ENCODE results near the gene ABITRAM. TPM values are rescaled to one million over a fixed set of nuclear protein-coding genes. Genes with fewer than 3 reads are reported as not detected.

ABITRAM gene
- total RNA-seq, 1 experiment from 2014 or later, result 10.9 TPM

DNA sequence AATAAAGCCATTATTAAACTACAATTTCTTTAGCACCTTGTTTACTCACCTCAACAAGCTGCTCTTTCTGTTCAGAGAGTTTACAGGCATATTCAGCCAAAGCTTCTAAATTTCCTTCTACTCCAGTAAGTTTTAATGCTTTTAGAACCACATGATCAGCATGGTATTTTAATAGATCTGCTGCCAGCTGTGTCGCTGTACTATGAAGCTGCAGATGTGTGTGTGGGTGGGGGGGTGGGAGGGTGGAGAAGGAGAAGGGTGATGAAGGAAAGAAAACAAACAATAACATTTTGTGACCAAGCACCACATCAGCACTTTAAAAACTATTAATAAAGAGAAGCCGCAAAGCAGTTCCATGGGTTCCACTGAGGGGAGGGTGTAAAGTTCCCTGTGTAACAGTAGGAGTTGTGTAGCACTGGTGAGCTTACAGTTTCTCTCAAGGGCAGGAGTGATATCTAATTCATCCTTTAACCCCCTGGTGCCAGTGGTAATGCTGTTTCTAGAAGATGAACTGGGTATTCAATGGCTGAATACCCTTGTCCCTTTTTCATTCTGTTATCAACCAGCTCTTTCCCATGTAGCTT lies 38.5 kb downstream of the ABITRAM start:
- H3K9ac ChIP-seq (ENCODE audit: extremely low read depth, insufficient read length, low read length), result no peak overlapping the region
- no peaks in the 10 kb centered on the region for H4K20me1 ChIP-seq (ENCODE audit: control insufficient read depth, insufficient read depth, insufficient read length)
- no peaks in the 10 kb centered on the region for H3K79me2 ChIP-seq (ENCODE audit: insufficient read depth, low read length)
- H3K23ac ChIP-seq (ENCODE audit: insufficient read length, low read depth, low read length), result no peak overlapping the region
- H3K23me2 ChIP-seq (ENCODE audit: insufficient read length, low read depth, low read length, poor library complexity, severe bottlenecking), result no peaks in the 10 kb centered on the region
- H3K9me3 ChIP-seq (ENCODE audit: control insufficient read depth, low read depth, low read length), result no peaks in the 10 kb centered on the region
- H4K8ac ChIP-seq (replicated peaks; ENCODE audit: insufficient read length, low read depth, low read length), result no peak overlapping the region
- no peak overlapping the region for H3K4ac ChIP-seq (ENCODE audit: low read depth, low read length)
- H3K79me1 ChIP-seq (ENCODE audit: insufficient read depth, low read depth, low read length, poor library complexity, severe bottlenecking), result no peaks in the 10 kb centered on the region
- no peak overlapping the region for H4K5ac ChIP-seq (ENCODE audit: insufficient read length, low read depth, low read length)
- no peaks in the 10 kb centered on the region for H3K27me3 ChIP-seq (ENCODE audit: insufficient read depth, low read length)
- no peak overlapping the region for H3K27ac Mint-ChIP-seq
- H2BK20ac ChIP-seq (ENCODE audit: low read depth, low read length, poor library complexity, severe bottlenecking), result no peak overlapping the region
- no peak overlapping the region for H2BK15ac ChIP-seq (ENCODE audit: low read depth, low read length)
- no peak overlapping the region for H2AK5ac ChIP-seq (ENCODE audit: insufficient read length, low read length)
- H3K4me3 Mint-ChIP-seq, result no peak overlapping the region
- TF ChIP-seq, protein P1, sequence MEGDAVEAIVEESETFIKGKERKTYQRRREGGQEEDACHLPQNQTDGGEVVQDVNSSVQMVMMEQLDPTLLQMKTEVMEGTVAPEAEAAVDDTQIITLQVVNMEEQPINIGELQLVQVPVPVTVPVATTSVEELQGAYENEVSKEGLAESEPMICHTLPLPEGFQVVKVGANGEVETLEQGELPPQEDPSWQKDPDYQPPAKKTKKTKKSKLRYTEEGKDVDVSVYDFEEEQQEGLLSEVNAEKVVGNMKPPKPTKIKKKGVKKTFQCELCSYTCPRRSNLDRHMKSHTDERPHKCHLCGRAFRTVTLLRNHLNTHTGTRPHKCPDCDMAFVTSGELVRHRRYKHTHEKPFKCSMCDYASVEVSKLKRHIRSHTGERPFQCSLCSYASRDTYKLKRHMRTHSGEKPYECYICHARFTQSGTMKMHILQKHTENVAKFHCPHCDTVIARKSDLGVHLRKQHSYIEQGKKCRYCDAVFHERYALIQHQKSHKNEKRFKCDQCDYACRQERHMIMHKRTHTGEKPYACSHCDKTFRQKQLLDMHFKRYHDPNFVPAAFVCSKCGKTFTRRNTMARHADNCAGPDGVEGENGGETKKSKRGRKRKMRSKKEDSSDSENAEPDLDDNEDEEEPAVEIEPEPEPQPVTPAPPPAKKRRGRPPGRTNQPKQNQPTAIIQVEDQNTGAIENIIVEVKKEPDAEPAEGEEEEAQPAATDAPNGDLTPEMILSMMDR (conservative IDR thresholded peaks at IDR 0.05), result no peak
- no peak overlapping the region for H3K4me2 ChIP-seq (ENCODE audit: insufficient read depth, insufficient read length, low read length)
- H3K14ac ChIP-seq (ENCODE audit: insufficient read depth, low read length), result no peak overlapping the region
- no peak overlapping the region for H3K56ac ChIP-seq (ENCODE audit: insufficient read length, low read depth, low read length)
- H3K36me3 Mint-ChIP-seq (ENCODE audit: insufficient read depth in 1 of 3, low read depth in 3 of 3), result peaks cover 18 to 32% (median 21%) of the 10 kb centered on the region in 3 experiments; a peak in 6 of 7 replicates
- no peak overlapping the region for H4K91ac ChIP-seq (ENCODE audit: insufficient read length, low read depth, low read length)
- H2BK12ac ChIP-seq (ENCODE audit: insufficient read length, low read depth, low read length), result no peak overlapping the region
- H3K4me1 Mint-ChIP-seq, result no peaks in the 10 kb centered on the region
- no peaks in the 10 kb centered on the region for H3K27me3 Mint-ChIP-seq (ENCODE audit: low read depth)
- H2AFZ ChIP-seq (ENCODE audit: low read length), result no peak overlapping the region
- H3T11ph ChIP-seq (ENCODE audit: low read length), result no peak overlapping the region
- no peaks in the 10 kb centered on the region for H3K4me1 ChIP-seq (ENCODE audit: insufficient read depth, low read length)
- no peak overlapping the region for H3K18ac ChIP-seq (ENCODE audit: insufficient read length, low read depth, low read length)
- DNase-seq, result no peak
- H3K9me3 Mint-ChIP-seq, result no peaks in the 10 kb centered on the region
- WGBS (ENCODE audit: extremely low coverage, insufficient read length, low lambda C conversion rate), result no CpG with 5 or more reads among the region's 2 CpGs
- no peak overlapping the region for H3K27ac ChIP-seq (ENCODE audit: insufficient read length, low read depth, low read length)
- H2BK120ac ChIP-seq (ENCODE audit: low read depth, low read length, poor library complexity, severe bottlenecking), result no peak overlapping the region
- H2BK5ac ChIP-seq (ENCODE audit: insufficient read length, low read length), result no peak overlapping the region
